ENCODE results near the gene ADORA1. TPM values are rescaled to one million over a fixed set of nuclear protein-coding genes. Genes with fewer than 3 reads are reported as not detected.

Gene ADORA1
- total and polyA plus RNA-seq, 2 donors (not counting 3 experiments of a cell fraction or from before 2014, with no cell fraction given) = 0.15 TPM; not detected in 1

- H3K9me1 ChIP-seq (replicated peaks; ENCODE audit: control insufficient read depth, extremely low read depth, insufficient read depth, low read length) = no peaks in the 10 kb centered on the region
- BruUV-seq (replicated peaks) = no TSS peak
- dilution Hi-C loops (cut with MboI; ENCODE audit: extremely low pct_ligation_motif_present, low sequenced_read_pairs) = no loop called here
- no peak overlapping the region for H2AFZ ChIP-seq (ENCODE audit: low read depth, low read length)
- no peak for FAIRE-seq
- intact Hi-C loops (cut with micrococcal nuclease) = no loop called here
- peaks cover 0 to 3% of the 10 kb centered on the region in 2 experiments for H3K27me3 ChIP-seq (ENCODE audit: control insufficient read depth in 2 of 2, insufficient read depth in 2 of 2, low read length in 2 of 2)
- H3K79me2 ChIP-seq (ENCODE audit: control insufficient read depth, insufficient read depth, low read length) = no peaks in the 10 kb centered on the region
- CTCF ChIA-PET = interaction anchor here (1.0 to 2.0 kb wide), 4 partner anchors 10 to 143 kb away, joined by 3 to 10 read pairs (median 4); no protein-coding TSS in a partner anchor
- no peak overlapping the region for H3K9ac ChIP-seq (replicated peaks; ENCODE audit: extremely low read depth, insufficient read depth, low read length)
- no peak overlapping the region for H3K4me3 ChIP-seq (replicated peaks in 1 of 3; ENCODE audit: insufficient read depth in 1 of 3, low read depth in 1 of 3, low read length in 3 of 3)
- no peaks in the 10 kb centered on the region for H4K20me1 ChIP-seq (replicated peaks; ENCODE audit: control insufficient read depth, extremely low read depth, insufficient read depth, low read length)
- no peak overlapping the region for H3K4me2 ChIP-seq (ENCODE audit: insufficient read depth, low read length)
- H3K27ac ChIP-seq (ENCODE audit: insufficient read depth, low read depth, low read length) = no peak overlapping the region
- H3K4me1 ChIP-seq (ENCODE audit: control insufficient read depth, extremely low read depth, insufficient read depth, low read length) = peaks cover 6% of the 10 kb centered on the region
- DNase-seq (ENCODE audit: low read depth, low spot score) = no peak
- H3K36me3 ChIP-seq (ENCODE audit: control insufficient read depth in 2 of 2, extremely low read depth in 1 of 2, insufficient read depth in 2 of 2, low read length in 2 of 2) = no peaks in the 10 kb centered on the region
- no peak for TF ChIP-seq JUN (IDR thresholded peaks at IDR 0.05; ENCODE audit: borderline replicate concordance, insufficient read depth, insufficient read length, low read depth)
- TF ChIP-seq EZH2 (IDR thresholded peaks at IDR 0.05; ENCODE audit: borderline replicate concordance, low read depth, low read length, severe bottlenecking) = no peak
- POLR2A ChIA-PET = no interaction called here
- H3K9me3 ChIP-seq (replicated peaks; ENCODE audit: control insufficient read depth, insufficient read depth, low read length) = no peaks in the 10 kb centered on the region
Measured at GRCh38 chr1:203181586-203182386, 54.3 kb downstream of the ADORA1 start.

GRCh38 chr1:203182387-203182953, 54.9 kb downstream of the ADORA1 start:
- Histone ChIP-seq H3K79me2 (ENCODE audit: control insufficient read depth, insufficient read depth, low read length) (no peaks in the 10 kb centered on the region), H3K27me3 (ENCODE audit: control insufficient read depth in 2 of 2, insufficient read depth in 2 of 2, low read length in 2 of 2) (peaks cover 3 to 5% of the 10 kb centered on the region in 2 experiments), H2AFZ (ENCODE audit: low read depth, low read length) (no peak overlapping the region), H3K36me3 (ENCODE audit: control insufficient read depth in 2 of 2, extremely low read depth in 1 of 2, insufficient read depth in 2 of 2, low read length in 2 of 2) (no peaks in the 10 kb centered on the region), H3K27ac (ENCODE audit: insufficient read depth, low read depth, low read length) (no peak overlapping the region), H3K4me1 (ENCODE audit: control insufficient read depth, extremely low read depth, insufficient read depth, low read length) (peaks cover 6% of the 10 kb centered on the region), H3K9me1 (replicated peaks; ENCODE audit: control insufficient read depth, extremely low read depth, insufficient read depth, low read length) (no peaks in the 10 kb centered on the region), H3K9ac (replicated peaks; ENCODE audit: extremely low read depth, insufficient read depth, low read length) (no peak overlapping the region), H3K9me3 (replicated peaks; ENCODE audit: control insufficient read depth, insufficient read depth, low read length) (no peaks in the 10 kb centered on the region), H3K4me3 (replicated peaks in 1 of 3; ENCODE audit: insufficient read depth in 1 of 3, low read depth in 1 of 3, low read length in 3 of 3) (no peak overlapping the region), H3K4me2 (ENCODE audit: insufficient read depth, low read length) (no peak overlapping the region), H4K20me1 (replicated peaks; ENCODE audit: control insufficient read depth, extremely low read depth, insufficient read depth, low read length) (no peaks in the 10 kb centered on the region)
- intact Hi-C loops (cut with micrococcal nuclease) (no loop called here), dilution Hi-C loops (cut with MboI; ENCODE audit: extremely low pct_ligation_motif_present, low sequenced_read_pairs) (no loop called here)
- ChIA-PET POLR2A (no interaction called here), CTCF (interaction anchor here (1.0 to 2.0 kb wide), 4 partner anchors 10 to 143 kb away, joined by 3 to 10 read pairs (median 4); no protein-coding TSS in a partner anchor)
- DNase-seq (ENCODE audit: low read depth, low spot score) (no peak), FAIRE-seq (no peak)
- no TSS peak for BruUV-seq (replicated peaks)
- TF ChIP-seq JUN (IDR thresholded peaks at IDR 0.05; ENCODE audit: borderline replicate concordance, insufficient read depth, insufficient read length, low read depth) (no peak), FOS (IDR thresholded peaks at IDR 0.05; ENCODE audit: borderline replicate concordance, insufficient read depth, low read length) (no peak), MAX (IDR thresholded peaks at IDR 0.05; ENCODE audit: insufficient read depth, insufficient read length) (no peak), MYC (IDR thresholded peaks at IDR 0.05; ENCODE audit: low read depth, low read length) (no peak), POLR2A (IDR thresholded peaks at IDR 0.05; ENCODE audit: low read depth, low read length) (no peak), GATA2 (IDR thresholded peaks at IDR 0.05; ENCODE audit: insufficient read depth, insufficient read length, low read depth, low read length) (no peak)
- TF ChIP-seq, protein P1, sequence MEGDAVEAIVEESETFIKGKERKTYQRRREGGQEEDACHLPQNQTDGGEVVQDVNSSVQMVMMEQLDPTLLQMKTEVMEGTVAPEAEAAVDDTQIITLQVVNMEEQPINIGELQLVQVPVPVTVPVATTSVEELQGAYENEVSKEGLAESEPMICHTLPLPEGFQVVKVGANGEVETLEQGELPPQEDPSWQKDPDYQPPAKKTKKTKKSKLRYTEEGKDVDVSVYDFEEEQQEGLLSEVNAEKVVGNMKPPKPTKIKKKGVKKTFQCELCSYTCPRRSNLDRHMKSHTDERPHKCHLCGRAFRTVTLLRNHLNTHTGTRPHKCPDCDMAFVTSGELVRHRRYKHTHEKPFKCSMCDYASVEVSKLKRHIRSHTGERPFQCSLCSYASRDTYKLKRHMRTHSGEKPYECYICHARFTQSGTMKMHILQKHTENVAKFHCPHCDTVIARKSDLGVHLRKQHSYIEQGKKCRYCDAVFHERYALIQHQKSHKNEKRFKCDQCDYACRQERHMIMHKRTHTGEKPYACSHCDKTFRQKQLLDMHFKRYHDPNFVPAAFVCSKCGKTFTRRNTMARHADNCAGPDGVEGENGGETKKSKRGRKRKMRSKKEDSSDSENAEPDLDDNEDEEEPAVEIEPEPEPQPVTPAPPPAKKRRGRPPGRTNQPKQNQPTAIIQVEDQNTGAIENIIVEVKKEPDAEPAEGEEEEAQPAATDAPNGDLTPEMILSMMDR (IDR thresholded peaks at IDR 0.05; ENCODE audit: extremely low read depth in 1 of 2, insufficient read depth in 1 of 2, low read depth in 1 of 2, low read length in 2 of 2) = no peak
